H1 (cell line): ENCODE data around the gene LRRC45. TPM values are rescaled to one million over a fixed set of nuclear protein-coding genes. Genes with fewer than 3 reads are reported as not detected.

Experiments used
- CTCF ChIA-PET: fragments of 300-600 bp; sonication (Branson Sonifier 250); formaldehyde crosslinking; loops from one replicate; lab custom pipeline; 2021; ENCODE audit not compliant: partially characterized antibody; lab: Charles Lee
- POLR2A ChIA-PET: fragments of 300-600 bp; sonication (Branson Sonifier 250); formaldehyde crosslinking; loops from one replicate; lab custom pipeline; 2021; ENCODE audit warnings: inconsistent platforms; ENCODE audit not compliant: partially characterized antibody; lab: Charles Lee
- DNase-seq, 2 experiments: peaks; one replicate each; pipeline versions ENCODE4 v3.0.0 to v3.0.0-alpha.2; 2010 to 2022; ENCODE audit warnings: low spot score in 2 of 2, low read depth in 1 of 2, mixed read lengths in 1 of 2
- FAIRE-seq: peaks from 2 replicates; lab custom pipeline; 2011; peaks lifted over from hg19 to GRCh38; lab: Jason Lieb, UNC
- H2AFZ ChIP-seq: 2 replicates; pipeline ENCODE4 v1.8.1; 2012; ENCODE audit warnings: low read length, inconsistent platforms
- H2AK5ac ChIP-seq: 2 replicates; pipeline ENCODE4 v1.6.1; 2013; ENCODE audit warnings: low read depth, low read length
- H2BK120ac ChIP-seq: replicated peaks from 2 replicates; pipeline ENCODE3; 2013; ENCODE audit warnings: low read depth, low read length, inconsistent platforms
- H2BK12ac ChIP-seq: 2 replicates; pipeline ENCODE4 v1.6.1; 2013; ENCODE audit warnings: low read depth, low read length
- H2BK15ac ChIP-seq: 2 replicates; pipeline ENCODE4 v1.6.1; 2013; ENCODE audit warnings: low read length
- H2BK20ac ChIP-seq: 2 replicates; pipeline ENCODE4 v1.6.1; 2013; ENCODE audit warnings: low read length
- H2BK5ac ChIP-seq: 2 replicates; pipeline ENCODE4 v1.6.1; 2013; ENCODE audit warnings: low read depth, low read length
- H3K14ac ChIP-seq: 2 replicates; pipeline ENCODE4 v1.6.1; 2013; ENCODE audit warnings: inconsistent platforms; ENCODE audit not compliant: insufficient read length
- H3K18ac ChIP-seq: 2 replicates; pipeline ENCODE4 v1.6.1; 2013; ENCODE audit warnings: low read length; ENCODE audit errors: extremely low read depth
- H3K23ac ChIP-seq: 2 replicates; pipeline ENCODE4 v1.6.1; 2013; ENCODE audit warnings: inconsistent platforms; ENCODE audit not compliant: insufficient read length
- H3K23me2 ChIP-seq: 2 replicates; pipeline ENCODE4 v1.6.1; 2013; ENCODE audit warnings: low read depth, low read length
- H3K27ac ChIP-seq: 2 replicates; pipeline ENCODE4 v1.6.1; 2011; ENCODE audit warnings: low read depth, low read length, inconsistent platforms
- H3K27me3 ChIP-seq, 4 experiments: replicated peaks in 1 of 4; 1 replicate in 1 of 4; 2 replicates in 3 of 4; pipeline versions ENCODE4 v1.6.1 to v1.8.1; 2011 to 2013; ENCODE audit warnings: low read length in 3 of 4, mild to moderate bottlenecking in 3 of 4, inconsistent platforms in 2 of 4, mixed read lengths in 2 of 4, moderate library complexity in 1 of 4; ENCODE audit not compliant: control insufficient read depth in 3 of 4, insufficient read depth in 3 of 4; ENCODE audit errors: extremely low read depth in 1 of 4
- H3K36me3 ChIP-seq, 4 experiments: 2 replicates each; pipeline versions ENCODE4 v1.6.1 to v1.8.1; 2011 to 2013; ENCODE audit warnings: mild to moderate bottlenecking in 4 of 4, low read length in 3 of 4, moderate library complexity in 2 of 4, control low read depth in 1 of 4, inconsistent platforms in 1 of 4; ENCODE audit not compliant: insufficient read depth in 4 of 4, control insufficient read depth in 2 of 4
- H3K4ac ChIP-seq: replicated peaks from 2 replicates; pipeline ENCODE3; 2013; ENCODE audit warnings: low read length, low read depth, mixed read lengths, inconsistent platforms; ENCODE audit not compliant: insufficient read length
- H3K4me1 ChIP-seq, 4 experiments: replicated peaks in 1 of 4; 1 replicate in 1 of 4; 2 replicates in 3 of 4; pipeline versions ENCODE4 v1.6.1 to v1.8.1; 2011 to 2013; ENCODE audit warnings: low read length in 3 of 4, inconsistent platforms in 2 of 4, mixed read lengths in 1 of 4; ENCODE audit not compliant: insufficient read depth in 4 of 4, control insufficient read depth in 3 of 4
- H3K4me2 ChIP-seq, 2 experiments: 2 replicates each; pipeline versions ENCODE4 v1.6.1 to v1.8.1; 2011 to 2013; ENCODE audit warnings: low read depth in 2 of 2, low read length in 2 of 2, control low read depth in 1 of 2, inconsistent platforms in 1 of 2, mild to moderate bottlenecking in 1 of 2; ENCODE audit not compliant: insufficient read depth in 1 of 2
- H3K4me3 ChIP-seq, 4 experiments: fragments of 200-600, 300-600 bp in 1 of 4; sonication (generic), shearing (Covaris generic), sonication (Bioruptor Twin) in 1 of 4; 2 replicates each; pipeline versions ENCODE4 v1.5.1 to v1.8.1; 2011 to 2016; ENCODE audit warnings: low read length in 4 of 4, low read depth in 3 of 4, control low read depth in 2 of 4, inconsistent platforms in 2 of 4, mild to moderate bottlenecking in 2 of 4, mixed read lengths in 1 of 4, moderate library complexity in 1 of 4; ENCODE audit not compliant: insufficient read depth in 2 of 4; ENCODE audit errors: extremely low read depth in 1 of 4
- H3K56ac ChIP-seq: replicated peaks from 2 replicates; pipeline ENCODE3; 2013; ENCODE audit warnings: low read depth, mild to moderate bottlenecking, mixed read lengths, low read length, inconsistent platforms; ENCODE audit not compliant: insufficient read length
- H3K79me1 ChIP-seq: 2 replicates; pipeline ENCODE4 v1.6.1; 2013; ENCODE audit warnings: low read depth, low read length, control low read depth
- H3K79me2 ChIP-seq, 2 experiments: 2 replicates each; pipeline versions ENCODE4 v1.6.1 to v1.8.1; 2012 to 2013; ENCODE audit warnings: low read length in 2 of 2, mild to moderate bottlenecking in 2 of 2, inconsistent platforms in 1 of 2; ENCODE audit not compliant: insufficient read depth in 2 of 2, control insufficient read depth in 1 of 2
- H3K9ac ChIP-seq, 4 experiments: replicated peaks in 1 of 4; 1 replicate in 1 of 4; 2 replicates in 3 of 4; pipeline versions ENCODE4 v1.6.1 to v1.8.1; 2011 to 2013; ENCODE audit warnings: low read depth in 3 of 4, low read length in 3 of 4, control low read depth in 2 of 4, mild to moderate bottlenecking in 2 of 4, moderate library complexity in 2 of 4, inconsistent platforms in 1 of 4; ENCODE audit errors: extremely low read depth in 1 of 4
- H3K9me3 ChIP-seq, 2 experiments: 2 replicates each; pipeline versions ENCODE4 v1.6.1 to v1.8.1; 2012 to 2013; ENCODE audit warnings: mild to moderate bottlenecking in 2 of 2, moderate library complexity in 2 of 2, control low read depth in 1 of 2, inconsistent platforms in 1 of 2, low read depth in 1 of 2, low read length in 1 of 2, mixed read lengths in 1 of 2; ENCODE audit not compliant: insufficient read depth in 2 of 2
- H4K20me1 ChIP-seq, 2 experiments: replicated peaks in 1 of 2; 2 replicates each; pipeline versions ENCODE3 to v1.8.1; 2011 to 2013; ENCODE audit warnings: inconsistent platforms in 2 of 2, low read length in 2 of 2, mild to moderate bottlenecking in 1 of 2; ENCODE audit not compliant: insufficient read depth in 2 of 2, control insufficient read depth in 1 of 2
- H4K5ac ChIP-seq: 2 replicates; pipeline ENCODE4 v1.6.1; 2013; ENCODE audit warnings: low read length, low read depth, mixed read lengths, inconsistent platforms; ENCODE audit not compliant: insufficient read length
- H4K8ac ChIP-seq: 2 replicates; pipeline ENCODE4 v1.8.0; 2013; ENCODE audit warnings: mild to moderate bottlenecking, moderate library complexity, low read length, inconsistent platforms; ENCODE audit not compliant: insufficient read depth; ENCODE audit errors: extremely low read depth
- H4K91ac ChIP-seq: replicated peaks from 2 replicates; pipeline ENCODE3; 2013; ENCODE audit warnings: low read length, mixed read lengths, inconsistent platforms; ENCODE audit not compliant: insufficient read length
- ASH2L ChIP-seq: fragments of 200-600, 300-600 bp; sonication (generic); IDR thresholded peaks from one replicate; pipeline ENCODE4 v1.7.1; 2017; ENCODE audit warnings: low read length
- BACH1 ChIP-seq: IDR thresholded peaks from 2 replicates; pipeline ENCODE4 v1.6.1; 2012; ENCODE audit warnings: low read length, improper control_type of control experiment
- BCL11A ChIP-seq, 2 experiments: IDR thresholded peaks; one replicate each; pipeline ENCODE4 v1.6.1; 2011; ENCODE audit warnings: low read depth in 2 of 2, low read length in 2 of 2, mild to moderate bottlenecking in 2 of 2
- CEBPB ChIP-seq: IDR thresholded peaks from 2 replicates; pipeline ENCODE4 v1.6.1; 2012; ENCODE audit warnings: low read depth, low read length
- CHD1 ChIP-seq: IDR thresholded peaks from 2 replicates; pipeline ENCODE4 v1.6.1; 2012; ENCODE audit warnings: low read depth, low read length, improper control_type of control experiment
- CREB1 ChIP-seq: IDR thresholded peaks from 2 replicates; pipeline ENCODE4 v1.6.1; 2012; ENCODE audit warnings: inconsistent platforms
- E2F6 ChIP-seq: IDR thresholded peaks from 2 replicates; pipeline ENCODE4 v1.6.1; 2012; ENCODE audit warnings: inconsistent platforms
- EP300 ChIP-seq, 2 experiments: IDR thresholded peaks; 1 replicate in 1 of 2; 2 replicates in 1 of 2; pipeline ENCODE4 v1.6.1; 2011 to 2012; ENCODE audit warnings: low read depth in 2 of 2, low read length in 2 of 2, mild to moderate bottlenecking in 2 of 2, borderline replicate concordance in 1 of 2, inconsistent platforms in 1 of 2, moderate library complexity in 1 of 2
- HDAC2 ChIP-seq, 2 experiments: fragments of 300-600 bp in 1 of 2; sonication (generic) in 1 of 2; IDR thresholded peaks; 2 replicates each; pipeline ENCODE4 v1.6.1; 2011 to 2012; ENCODE audit warnings: low read depth in 2 of 2, low read length in 2 of 2, mild to moderate bottlenecking in 2 of 2, moderate library complexity in 2 of 2, borderline replicate concordance in 1 of 2, inconsistent platforms in 1 of 2
- KDM4A ChIP-seq: IDR thresholded peaks from one replicate; pipeline ENCODE4 v1.7.1; 2012; ENCODE audit warnings: low read depth, mild to moderate bottlenecking, moderate library complexity, low read length, inconsistent platforms; ENCODE audit not compliant: severe bottlenecking
- POLR2A ChIP-seq, 2 experiments: IDR thresholded peaks; 1 replicate in 1 of 2; 2 replicates in 1 of 2; pipeline ENCODE4 v1.6.1; 2011; ENCODE audit warnings: low read depth in 2 of 2, low read length in 2 of 2, mild to moderate bottlenecking in 2 of 2; ENCODE audit errors: control extremely low read depth in 1 of 2
- RNF2 ChIP-seq: fragments of 200-900, 300-1000 bp; sonication (generic); IDR thresholded peaks from 2 replicates; pipeline ENCODE4 v1.7.1; 2016; ENCODE audit warnings: borderline replicate concordance, low read depth, mild to moderate bottlenecking, antibody characterized with exemption, low read length; ENCODE audit not compliant: poor library complexity, severe bottlenecking; ENCODE audit errors: missing control alignments
- SRF ChIP-seq: IDR thresholded peaks from 2 replicates; pipeline ENCODE4 v1.6.1; 2011; ENCODE audit warnings: mild to moderate bottlenecking, low read depth, low read length, moderate library complexity
- WGBS, 2 experiments: shearing (Covaris generic) in 1 of 2; methylation state at CpG; one replicate each; pipeline versions ENCODE4 v1.1.6 to v1.1.7; 2013 to 2015; ENCODE audit warnings: low lambda C conversion rate in 2 of 2, mixed read lengths in 2 of 2, inconsistent platforms in 1 of 2, low coverage in 1 of 2, missing lambda C conversion rate in 1 of 2; ENCODE audit not compliant: insufficient replicate concordance in 2 of 2, insufficient coverage in 1 of 2, insufficient read length in 1 of 2; ENCODE audit errors: extremely low coverage in 1 of 2, missing lambda C conversion rate in 1 of 2; 5-methylcytosine and 5-hydroxymethylcytosine counted together
- polyA plus RNA-seq, 7 experiments: library from polyadenylated mRNA; depleted of rRNA in 3 of 7; stranded (reverse) in 5 of 7; unstranded in 2 of 7; fragments of >200 nt in 5 of 7; fragments of 200-250 nt in 2 of 7; gene quantifications; 1 replicate in 5 of 7; 2 replicates in 1 of 7; 4 replicates in 1 of 7; pipeline versions ENCODE4 v1.2.1 to v1.2.3, GENCODE V29; 2011 to 2013; ENCODE audit warnings: missing spikeins in 2 of 7, mixed read lengths in 2 of 7
- total RNA-seq: library from RNA; stranded (reverse); fragmentation: NEBNext Ultra II Directional; extraction: Animal tissue kit (Norgen Biotek cat#: 25700); gene quantifications from 2 replicates; pipeline ENCODE4 v1.2.1, GENCODE V29; 2021

Gene LRRC45
- total and polyA plus RNA-seq, 2 of the 8 experiments (the other 6 are each of a cell fraction or from before 2014, with no cell fraction given): 11.5 to 29.0 TPM

DNA sequence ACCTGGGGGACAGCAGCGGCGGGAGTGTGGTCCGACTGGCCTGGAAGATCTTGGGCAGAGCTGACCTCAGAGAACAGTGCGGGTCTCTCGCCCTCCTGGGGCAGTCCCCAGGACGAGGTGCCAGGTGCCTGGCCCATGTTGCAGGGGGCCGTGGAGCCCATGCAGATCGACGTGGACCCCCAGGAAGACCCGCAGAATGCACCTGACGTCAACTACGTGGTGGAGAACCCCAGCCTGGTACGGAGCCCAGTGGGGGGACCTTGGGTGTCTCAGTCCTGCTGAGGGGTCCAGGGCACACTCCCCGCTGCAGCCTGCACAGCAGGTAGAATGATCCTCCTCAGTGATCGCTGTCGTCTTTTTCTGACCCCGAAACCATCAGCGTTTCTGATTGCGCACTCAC, 30.0 kb downstream of the LRRC45 start:
- Histone ChIP-seq H3K27me3 (no peaks in the 10 kb centered on the region; a peak in 1 of 7 replicates), H3K79me1 (peaks cover 6% of the 10 kb centered on the region; the same call in 1 of the 2 replicates), H3K4ac (no peak overlapping the region), H3K79me2 (peaks cover 0 to 12% of the 10 kb centered on the region in 2 experiments; a peak in 1 of 4 replicates), H2AFZ (no peak overlapping the region), H3K4me1 (peaks cover 0 to 11% (median 6%) of the 10 kb centered on the region in 4 experiments; a peak in 5 of 7 replicates), H4K5ac (no peak overlapping the region), H2BK120ac (no peak overlapping the region), H2BK20ac (no peak overlapping the region), H3K36me3 (peaks cover 7 to 35% (median 19%) of the 10 kb centered on the region in 4 experiments), H4K91ac (no peak overlapping the region), H3K9ac (no peak overlapping the region), H3K18ac (no peak overlapping the region), H3K23ac (no peak overlapping the region), H3K14ac (no peak overlapping the region), H2BK12ac (no peak overlapping the region), H2BK15ac (no peak overlapping the region), H3K4me3 (peak overlapping the region in 1 of 4 experiments; percentile 94; a peak in 2 of 8 replicates), H4K20me1 (peaks cover 4 to 17% of the 10 kb centered on the region in 2 experiments), H3K23me2 (peaks cover 6% of the 10 kb centered on the region; the same call in 1 of the 2 replicates), H3K4me2 (peak overlapping the region; percentile 77 to 97), H3K9me3 (no peaks in the 10 kb centered on the region), H2BK5ac (no peak overlapping the region), H4K8ac (no peak overlapping the region; the same call in 1 of the 2 replicates), H3K27ac (no peak overlapping the region), H3K56ac (no peak overlapping the region), H2AK5ac (no peak overlapping the region)
- DNase-seq: no peak
- no peak for FAIRE-seq
- CTCF ChIA-PET: interaction anchor here (1.2 to 5.4 kb wide), 2 partner anchors 9 to 23 kb away, joined by 4 to 40 read pairs; partner anchors contain the start of gene RAC3
- WGBS, 2 experiments: 94% methylated on average over 19 of the region's 19 CpGs; no CpG with 5 or more reads in 1 of the 2 experiments
- POLR2A ChIA-PET: interaction anchor here (1.9 to 13.2 kb wide), 4 partner anchors 12 to 24 kb away, joined by 5 to 161 read pairs (median 23); partner anchors contain the start of genes DCXR, DUS1L and RAC3
- TF ChIP-seq CEBPB (no peak), ASH2L (no peak), SRF (no peak), CHD1 (no peak), POLR2A (IDR thresholded peaks at IDR 0.05; ENCODE audit: control extremely low read depth in 1 of 2, low read depth in 2 of 2, low read length in 2 of 2) (no peak), BACH1 (no peak), EP300 (IDR thresholded peaks at IDR 0.05; ENCODE audit: borderline replicate concordance in 1 of 2, low read depth in 2 of 2, low read length in 2 of 2) (no peak), RNF2 (no peak), BCL11A (IDR thresholded peaks at IDR 0.05; ENCODE audit: low read depth in 2 of 2, low read length in 2 of 2) (no peak), HDAC2 (IDR thresholded peaks at IDR 0.05; ENCODE audit: borderline replicate concordance in 1 of 2, low read depth in 2 of 2, low read length in 2 of 2) (no peak), CREB1 (no peak), KDM4A (no peak), E2F6 (no peak)
